ENCODE data around the gene CRACDL. TPM values are rescaled to one million over a fixed set of nuclear protein-coding genes. Genes with fewer than 3 reads are reported as not detected.

Gene CRACDL
- total RNA-seq, 3 donors from 2014 or later = 8.0 to 18.1 (median 17.8) TPM

DNA sequence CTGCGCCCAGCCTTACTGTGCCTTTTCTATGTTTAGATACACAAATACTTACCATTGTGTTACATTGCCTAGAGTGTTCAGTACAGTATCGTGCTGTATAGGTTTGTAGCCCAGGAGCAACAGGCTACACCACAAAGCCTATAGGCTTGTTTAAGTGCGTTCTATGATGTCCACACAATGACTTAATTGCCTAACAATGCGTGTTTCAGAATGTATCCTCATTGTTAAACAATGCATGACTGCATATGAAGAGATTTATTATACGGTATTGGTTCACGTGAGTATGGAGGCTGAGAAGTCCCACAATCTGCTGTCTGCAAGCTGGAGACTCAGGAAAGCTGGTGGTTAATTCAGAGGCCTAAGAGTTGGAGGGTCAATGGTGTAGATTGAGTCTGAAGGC lies 158.9 kb downstream of the CRACDL start:
- Histone ChIP-seq H3K9me3 (peaks cover 6% of the 10 kb centered on the region), H3K4me1 (ENCODE audit: low read depth) (no peaks in the 10 kb centered on the region), H3K4me3 (no peak overlapping the region), H3K36me3 (ENCODE audit: low read depth) (no peaks in the 10 kb centered on the region)
- intact Hi-C loops (cut with DNase I, micrococcal nuclease) = no loop called here
- ATAC-seq = no peak
- no peak for DNase-seq
- TF ChIP-seq, protein P1, sequence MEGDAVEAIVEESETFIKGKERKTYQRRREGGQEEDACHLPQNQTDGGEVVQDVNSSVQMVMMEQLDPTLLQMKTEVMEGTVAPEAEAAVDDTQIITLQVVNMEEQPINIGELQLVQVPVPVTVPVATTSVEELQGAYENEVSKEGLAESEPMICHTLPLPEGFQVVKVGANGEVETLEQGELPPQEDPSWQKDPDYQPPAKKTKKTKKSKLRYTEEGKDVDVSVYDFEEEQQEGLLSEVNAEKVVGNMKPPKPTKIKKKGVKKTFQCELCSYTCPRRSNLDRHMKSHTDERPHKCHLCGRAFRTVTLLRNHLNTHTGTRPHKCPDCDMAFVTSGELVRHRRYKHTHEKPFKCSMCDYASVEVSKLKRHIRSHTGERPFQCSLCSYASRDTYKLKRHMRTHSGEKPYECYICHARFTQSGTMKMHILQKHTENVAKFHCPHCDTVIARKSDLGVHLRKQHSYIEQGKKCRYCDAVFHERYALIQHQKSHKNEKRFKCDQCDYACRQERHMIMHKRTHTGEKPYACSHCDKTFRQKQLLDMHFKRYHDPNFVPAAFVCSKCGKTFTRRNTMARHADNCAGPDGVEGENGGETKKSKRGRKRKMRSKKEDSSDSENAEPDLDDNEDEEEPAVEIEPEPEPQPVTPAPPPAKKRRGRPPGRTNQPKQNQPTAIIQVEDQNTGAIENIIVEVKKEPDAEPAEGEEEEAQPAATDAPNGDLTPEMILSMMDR (IDR thresholded peaks at IDR 0.05) = no peak

DNA sequence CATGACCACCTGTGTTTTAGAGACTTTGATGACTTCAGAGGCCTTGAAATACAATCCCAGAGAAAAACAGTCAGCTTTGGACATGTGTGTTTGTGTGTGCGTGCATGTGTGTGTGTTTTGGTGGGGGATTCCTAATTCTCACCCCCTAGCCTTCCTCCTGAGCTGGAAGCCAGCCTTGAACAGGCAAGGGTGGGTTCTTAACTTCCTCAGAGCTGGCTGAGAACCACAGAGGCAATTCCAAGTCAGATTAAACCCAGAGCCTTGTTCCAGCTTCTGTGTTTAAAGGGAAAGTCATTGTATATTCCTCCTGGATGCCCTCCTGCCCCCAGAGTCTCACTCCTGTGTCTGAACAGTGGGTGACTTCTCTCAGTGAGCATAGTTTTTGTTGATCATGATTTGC lies 159.9 kb downstream of the CRACDL start:
- intact Hi-C loops (cut with DNase I, micrococcal nuclease) = no loop called here
- TF ChIP-seq, protein P1 (IDR thresholded peaks at IDR 0.05) = no peak
- ATAC-seq = no peak

DNA sequence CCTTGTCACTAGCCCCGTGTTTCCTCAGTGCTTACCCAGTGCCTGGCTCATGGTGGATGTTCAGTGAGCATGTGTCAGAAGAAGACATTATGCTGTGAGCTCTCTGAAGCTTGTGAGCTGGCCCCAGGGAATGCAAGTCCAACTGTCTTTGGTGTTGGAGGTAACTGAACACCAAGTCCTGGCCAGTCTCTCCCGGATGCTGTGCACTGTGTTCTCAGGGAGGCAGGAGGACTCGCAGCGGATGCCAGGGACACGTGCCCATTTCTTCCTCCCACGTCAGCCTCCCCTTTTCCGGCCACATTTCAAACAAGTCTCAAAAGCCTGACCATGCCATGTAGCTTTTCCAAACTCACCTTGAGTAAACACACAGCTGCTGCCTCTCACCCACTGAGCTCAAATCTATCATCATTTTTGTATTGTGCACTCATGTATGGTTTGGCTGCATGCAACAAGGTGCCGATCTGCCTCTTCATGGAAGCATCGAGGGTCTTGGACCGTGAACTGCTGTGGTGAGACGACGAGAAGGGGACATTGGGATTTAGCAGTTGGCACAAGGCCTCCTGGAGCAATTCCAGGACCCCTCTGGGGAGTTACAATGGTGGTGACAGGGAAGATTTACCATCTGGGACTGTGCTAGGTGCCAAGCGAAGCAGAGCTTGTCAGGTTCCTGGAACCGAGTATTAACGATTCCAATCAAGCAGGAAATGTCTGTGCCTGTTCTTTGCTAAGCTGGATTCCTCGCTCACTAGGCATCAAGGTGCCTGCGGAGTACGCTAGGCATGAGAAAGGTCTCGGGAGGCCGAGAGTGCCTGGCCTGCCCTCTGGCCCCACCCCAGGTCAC lies 160.7 kb downstream of the CRACDL start:
- no peak for ATAC-seq

More for the DNA sequence above, 159.9 kb downstream of the CRACDL start:
- no peaks in the 10 kb centered on the region for H3K36me3 ChIP-seq (ENCODE audit: low read depth)
- no peaks in the 10 kb centered on the region for H3K9me3 ChIP-seq
- H3K4me1 ChIP-seq (ENCODE audit: low read depth) = no peaks in the 10 kb centered on the region
- no peak overlapping the region for H3K4me3 ChIP-seq
- DNase-seq = no peak

DNA sequence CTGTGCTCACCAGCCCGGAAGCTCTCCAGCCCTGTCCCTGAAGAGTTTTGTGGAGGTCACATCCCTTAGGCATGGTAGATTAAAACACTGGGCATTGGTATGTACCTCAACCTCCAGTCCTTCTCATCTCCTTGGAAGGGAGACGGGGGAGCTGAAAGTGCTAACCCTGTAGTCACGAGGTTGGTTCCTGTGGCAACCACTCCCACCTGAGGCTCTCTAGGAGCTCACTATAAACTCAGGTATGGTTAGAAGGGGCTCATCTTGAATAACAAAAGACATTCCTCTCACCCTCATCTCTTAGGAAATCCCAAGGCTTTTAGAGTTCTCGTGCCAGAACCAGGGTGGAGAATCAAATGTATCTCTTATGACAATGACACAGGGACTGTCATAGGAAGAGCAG lies 162.1 kb downstream of the CRACDL start:
- TF ChIP-seq, protein P1 (IDR thresholded peaks at IDR 0.05) = no peak
- peaks cover 4% of the 10 kb centered on the region for H3K4me1 ChIP-seq (ENCODE audit: low read depth)
- H3K9me3 ChIP-seq = no peaks in the 10 kb centered on the region
- no peak for ATAC-seq
- DNase-seq = no peak
- no peaks in the 10 kb centered on the region for H3K36me3 ChIP-seq (ENCODE audit: low read depth)
- intact Hi-C loops (cut with DNase I, micrococcal nuclease) = no loop called here
- no peak overlapping the region for H3K4me3 ChIP-seq

More for the DNA sequence above, 160.7 kb downstream of the CRACDL start:
- no peak for DNase-seq
- no peak overlapping the region for H3K4me3 ChIP-seq
- H3K4me1 ChIP-seq (ENCODE audit: low read depth) = no peaks in the 10 kb centered on the region
- TF ChIP-seq, protein P1 (IDR thresholded peaks at IDR 0.05) = no peak
- intact Hi-C loops (cut with DNase I, micrococcal nuclease) = no loop called here
- H3K9me3 ChIP-seq = no peaks in the 10 kb centered on the region
- H3K36me3 ChIP-seq (ENCODE audit: low read depth) = no peaks in the 10 kb centered on the region

DNA sequence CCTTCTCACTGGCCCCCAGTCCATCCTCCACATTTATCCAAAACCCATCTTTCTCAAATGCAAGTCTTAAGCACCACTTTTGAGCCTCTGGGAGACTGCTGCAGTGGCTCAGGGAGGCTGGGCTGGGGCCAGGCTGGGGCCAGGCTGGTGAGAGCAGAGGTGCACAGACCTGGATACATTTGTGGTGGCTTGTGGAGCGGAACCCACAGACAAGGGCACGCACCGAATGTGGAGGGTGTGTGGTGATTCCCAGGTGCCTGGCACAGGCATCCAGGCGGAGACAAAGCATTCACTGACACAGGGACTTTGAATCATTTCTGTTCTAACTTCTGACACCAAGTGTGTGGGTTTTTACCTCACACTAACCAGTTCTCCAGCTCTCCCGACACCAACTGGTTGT lies 162.9 kb downstream of the CRACDL start:
- Histone ChIP-seq H3K9me3 (no peaks in the 10 kb centered on the region), H3K36me3 (ENCODE audit: low read depth) (no peaks in the 10 kb centered on the region), H3K4me3 (no peak overlapping the region), H3K4me1 (ENCODE audit: low read depth) (peaks cover 4% of the 10 kb centered on the region)
- DNase-seq (no peak), ATAC-seq (no peak)
- TF ChIP-seq, protein P1 (IDR thresholded peaks at IDR 0.05) = no peak
- intact Hi-C loops (cut with DNase I, micrococcal nuclease) = no loop called here
